Upper lobe of left lung (tissue), 4 donors: Measurements from ENCODE around the gene KCTD21.

ENCODE experiments used
- CTCF ChIP-seq, 6 experiments: fragments of 450-650 bp in 4 of 6; fragments of 200-600 bp in 2 of 6; sonication (generic) in 2 of 6; IDR thresholded peaks; one replicate each; pipeline ENCODE4 v1.5.1; 2016 to 2019; ENCODE audit warnings: antibody characterized with exemption in 6 of 6
- POLR2A ChIP-seq, 4 donors: fragments of 450-650 bp; IDR thresholded peaks; one replicate each; pipeline ENCODE4 v1.5.1; 2016 to 2017; ENCODE audit warnings: antibody characterized with exemption in 4 of 4, mild to moderate bottlenecking in 2 of 4
- POLR2AphosphoS5 ChIP-seq, 2 donors: sonication (generic); formaldehyde crosslinking; IDR thresholded peaks; one replicate each; pipeline ENCODE4 v1.5.1; 2017; ENCODE audit warnings: antibody characterized with exemption in 2 of 2

GRCh38 chr11:78216571-78217287 is 28.3 kb upstream of the KCTD21 start:
- TF ChIP-seq CTCF (IDR thresholded peaks at IDR 0.05) (no peak), POLR2AphosphoS5 (IDR thresholded peaks at IDR 0.05) (no peak), POLR2A (IDR thresholded peaks at IDR 0.05) (no peak)
